ENCODE data around the gene SMIM32.

- TF ChIP-seq, protein P1, sequence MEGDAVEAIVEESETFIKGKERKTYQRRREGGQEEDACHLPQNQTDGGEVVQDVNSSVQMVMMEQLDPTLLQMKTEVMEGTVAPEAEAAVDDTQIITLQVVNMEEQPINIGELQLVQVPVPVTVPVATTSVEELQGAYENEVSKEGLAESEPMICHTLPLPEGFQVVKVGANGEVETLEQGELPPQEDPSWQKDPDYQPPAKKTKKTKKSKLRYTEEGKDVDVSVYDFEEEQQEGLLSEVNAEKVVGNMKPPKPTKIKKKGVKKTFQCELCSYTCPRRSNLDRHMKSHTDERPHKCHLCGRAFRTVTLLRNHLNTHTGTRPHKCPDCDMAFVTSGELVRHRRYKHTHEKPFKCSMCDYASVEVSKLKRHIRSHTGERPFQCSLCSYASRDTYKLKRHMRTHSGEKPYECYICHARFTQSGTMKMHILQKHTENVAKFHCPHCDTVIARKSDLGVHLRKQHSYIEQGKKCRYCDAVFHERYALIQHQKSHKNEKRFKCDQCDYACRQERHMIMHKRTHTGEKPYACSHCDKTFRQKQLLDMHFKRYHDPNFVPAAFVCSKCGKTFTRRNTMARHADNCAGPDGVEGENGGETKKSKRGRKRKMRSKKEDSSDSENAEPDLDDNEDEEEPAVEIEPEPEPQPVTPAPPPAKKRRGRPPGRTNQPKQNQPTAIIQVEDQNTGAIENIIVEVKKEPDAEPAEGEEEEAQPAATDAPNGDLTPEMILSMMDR (conservative IDR thresholded peaks at IDR 0.05; ENCODE audit: low read length), result no peak
- no peak for TF ChIP-seq EZH2phosphoT487 (IDR thresholded peaks at IDR 0.05; ENCODE audit: borderline replicate concordance, low read depth, low read length)
Measured at GRCh38 chr5:136197462-136198142, 4.6 kb upstream of the SMIM32 start.

Data from OCI-LY7 (cell line).